AG04449 (cell line): Measurements from ENCODE around the gene MAN1B1.

Experiments
- CTCF ChIA-PET: fragments of 350-600 bp; formaldehyde crosslinking; extraction: SDS; loops from one replicate; lab custom pipeline; 2021; ENCODE audit warnings: antibody characterized with exemption; lab: Yijun Ruan, JAX
- POLR2A ChIA-PET: fragments of 400-600, 350-600 bp; formaldehyde crosslinking; extraction: SDS; loops from one replicate; lab custom pipeline; 2020; ENCODE audit warnings: antibody characterized with exemption, inconsistent platforms; lab: Yijun Ruan, JAX
- DNase-seq: peaks from one replicate; pipeline ENCODE4 v3.0.0-alpha.2; 2010; ENCODE audit warnings: low read depth, low spot score
- H3K4me3 ChIP-seq: 2 replicates; pipeline ENCODE4 v1.5.1; 2011; ENCODE audit warnings: low read depth, mild to moderate bottlenecking, control low read depth, low read length
- TF ChIP-seq, protein P1 (sequence below): IDR thresholded peaks from one replicate; pipeline ENCODE4 v1.5.1; 2011; ENCODE audit warnings: mild to moderate bottlenecking, moderate library complexity, low read length, control low read depth, inconsistent platforms; ENCODE audit not compliant: insufficient read depth; ENCODE audit errors: missing control alignments

MAN1B1 gene

DNA sequence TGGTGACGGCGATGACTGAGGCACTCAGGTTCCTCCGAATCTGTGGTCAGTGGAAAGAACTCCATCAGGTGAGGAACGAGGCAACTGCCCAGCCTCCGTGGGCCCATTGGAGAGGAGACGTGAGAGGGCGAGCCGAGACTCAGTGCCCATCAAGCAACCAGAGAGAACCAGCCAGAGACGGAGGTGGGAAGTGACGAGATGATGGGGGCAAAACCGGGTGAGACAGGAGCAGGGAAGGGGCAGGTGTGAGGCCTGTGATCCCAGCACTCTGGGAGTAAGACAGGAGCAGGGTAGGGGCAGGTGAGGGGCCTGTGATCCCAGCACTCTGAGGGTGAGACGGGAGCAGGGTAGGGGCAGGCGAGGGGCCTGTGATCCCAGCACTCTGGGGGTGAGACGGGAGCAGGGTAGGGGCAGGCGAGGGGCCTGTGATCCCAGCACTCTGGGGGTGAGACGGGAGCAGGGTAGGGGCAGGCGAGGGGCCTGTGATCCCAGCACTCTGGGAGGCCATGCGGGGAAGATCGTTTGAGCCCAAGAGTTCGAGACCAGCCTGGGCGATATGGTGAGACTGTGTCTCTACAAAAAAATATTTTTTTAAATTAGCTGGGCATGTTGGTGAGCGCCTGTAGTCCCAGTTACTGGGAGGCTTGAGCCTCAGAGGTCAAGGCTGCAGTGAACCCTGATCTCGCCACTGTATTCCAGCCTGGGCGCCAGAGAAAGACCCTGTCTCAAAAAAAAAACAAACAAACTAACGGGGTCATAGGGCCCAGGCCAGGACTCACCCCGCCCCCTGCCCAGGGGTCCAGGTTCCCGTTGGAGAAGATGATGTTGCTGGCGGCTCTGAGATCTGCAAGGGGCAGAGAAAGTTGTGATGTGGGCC, 24.4 kb downstream of the MAN1B1 start:
- POLR2A ChIA-PET = no interaction called here
- no peak overlapping the region for H3K4me3 ChIP-seq
- CTCF ChIA-PET = interaction anchor here (2.1 kb wide), 1 partner anchor 126 kb away, joined by 5 read pairs; no protein-coding TSS in a partner anchor
- TF ChIP-seq, protein P1, sequence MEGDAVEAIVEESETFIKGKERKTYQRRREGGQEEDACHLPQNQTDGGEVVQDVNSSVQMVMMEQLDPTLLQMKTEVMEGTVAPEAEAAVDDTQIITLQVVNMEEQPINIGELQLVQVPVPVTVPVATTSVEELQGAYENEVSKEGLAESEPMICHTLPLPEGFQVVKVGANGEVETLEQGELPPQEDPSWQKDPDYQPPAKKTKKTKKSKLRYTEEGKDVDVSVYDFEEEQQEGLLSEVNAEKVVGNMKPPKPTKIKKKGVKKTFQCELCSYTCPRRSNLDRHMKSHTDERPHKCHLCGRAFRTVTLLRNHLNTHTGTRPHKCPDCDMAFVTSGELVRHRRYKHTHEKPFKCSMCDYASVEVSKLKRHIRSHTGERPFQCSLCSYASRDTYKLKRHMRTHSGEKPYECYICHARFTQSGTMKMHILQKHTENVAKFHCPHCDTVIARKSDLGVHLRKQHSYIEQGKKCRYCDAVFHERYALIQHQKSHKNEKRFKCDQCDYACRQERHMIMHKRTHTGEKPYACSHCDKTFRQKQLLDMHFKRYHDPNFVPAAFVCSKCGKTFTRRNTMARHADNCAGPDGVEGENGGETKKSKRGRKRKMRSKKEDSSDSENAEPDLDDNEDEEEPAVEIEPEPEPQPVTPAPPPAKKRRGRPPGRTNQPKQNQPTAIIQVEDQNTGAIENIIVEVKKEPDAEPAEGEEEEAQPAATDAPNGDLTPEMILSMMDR = no peak
- no peak for DNase-seq

DNA sequence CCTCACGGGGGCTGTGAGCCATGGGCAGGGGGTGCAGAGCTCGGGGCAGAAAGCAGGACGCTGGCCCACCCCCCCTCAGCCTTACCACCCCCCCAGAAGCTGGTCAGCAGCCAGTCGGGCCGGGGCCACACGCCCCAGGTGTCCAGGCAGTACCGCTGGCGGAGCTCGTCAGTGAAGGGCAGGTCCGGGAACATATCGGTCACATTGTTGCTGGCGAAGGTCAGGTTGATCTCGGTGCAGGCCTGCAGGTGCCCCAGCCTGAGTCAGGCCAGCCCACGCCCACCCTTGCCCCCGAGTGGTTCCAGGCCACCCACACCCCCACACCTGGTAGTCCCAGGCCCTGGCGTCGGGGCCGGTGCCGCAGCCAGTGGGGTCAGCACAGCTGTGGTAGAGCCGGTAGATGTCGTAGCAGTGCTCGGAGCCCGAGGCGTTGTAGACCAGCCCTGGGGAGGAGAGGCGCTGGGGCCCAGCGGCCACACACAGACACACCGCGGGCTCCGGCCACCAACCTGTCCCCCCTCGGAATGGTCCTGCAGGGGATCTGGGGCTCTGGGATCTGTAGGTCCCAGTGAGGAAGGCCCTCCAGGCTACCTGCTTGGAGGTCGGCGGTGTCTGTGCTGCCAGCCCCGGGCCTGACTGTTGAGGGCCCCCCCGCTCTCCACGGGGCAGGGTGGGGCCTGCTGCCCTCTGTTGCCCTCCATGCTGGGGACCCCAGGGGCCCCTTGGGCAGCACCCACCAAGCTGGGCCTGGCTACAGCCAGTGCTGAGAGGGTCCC, 25.2 kb downstream of the MAN1B1 start:
- H3K4me3 ChIP-seq = no peak overlapping the region
- ChIA-PET CTCF (interaction anchor here (2.1 kb wide), 1 partner anchor 125 kb away, joined by 5 read pairs; no protein-coding TSS in a partner anchor), POLR2A (no interaction called here)
- TF ChIP-seq, protein P1 = no peak
- DNase-seq = no peak

DNA sequence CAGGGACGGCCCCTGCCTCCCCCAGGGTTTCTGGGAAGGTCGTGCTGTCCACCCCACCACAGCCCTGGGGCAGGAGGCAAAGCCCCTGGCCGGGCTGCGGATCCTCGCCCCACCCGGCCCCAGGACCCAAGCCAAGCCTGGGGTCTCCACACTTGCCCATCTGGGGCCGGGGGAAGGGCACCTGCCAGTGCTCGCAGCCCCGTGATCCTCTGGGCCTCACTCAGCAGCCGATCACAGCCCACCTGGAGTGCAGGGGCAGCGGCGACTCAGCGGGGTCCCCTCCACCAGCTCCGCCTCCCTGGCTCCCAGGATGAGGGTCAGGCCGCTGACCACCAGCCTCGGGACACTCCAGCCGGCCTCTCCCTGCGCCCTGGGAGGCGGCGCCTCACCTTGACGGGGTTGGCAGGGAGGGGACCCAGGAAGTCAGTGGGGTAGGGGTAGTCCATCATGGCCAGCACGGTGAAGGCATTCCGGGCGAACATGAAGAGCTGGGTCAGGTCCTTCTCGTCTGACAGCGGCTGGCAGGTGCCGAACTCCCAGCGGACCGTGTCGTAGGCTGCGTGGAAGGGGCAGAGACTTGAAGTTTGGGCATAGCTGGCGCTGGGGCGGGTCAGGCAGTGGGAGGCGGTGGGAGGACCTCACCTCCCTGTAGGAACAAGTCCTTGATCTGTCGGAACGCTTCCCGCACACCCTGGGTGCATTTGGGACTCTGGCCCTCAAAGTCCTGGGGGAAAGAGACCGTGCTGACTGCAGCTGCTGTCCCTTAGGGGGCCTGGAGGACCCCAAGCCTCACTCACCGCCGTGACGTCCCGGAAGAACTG, 26.0 kb downstream of the MAN1B1 start:
- DNase-seq = no peak
- no peak overlapping the region for H3K4me3 ChIP-seq
- TF ChIP-seq, protein P1 = no peak
- ChIA-PET POLR2A (interaction anchor here (0.9 kb wide), 1 partner anchor 29 kb away, joined by 4 read pairs; no protein-coding TSS in a partner anchor), CTCF (interaction anchor here (0.7 to 2.1 kb wide), 5 partner anchors 14 to 124 kb away, joined by 3 to 5 read pairs (median 3); no protein-coding TSS in a partner anchor)

DNA sequence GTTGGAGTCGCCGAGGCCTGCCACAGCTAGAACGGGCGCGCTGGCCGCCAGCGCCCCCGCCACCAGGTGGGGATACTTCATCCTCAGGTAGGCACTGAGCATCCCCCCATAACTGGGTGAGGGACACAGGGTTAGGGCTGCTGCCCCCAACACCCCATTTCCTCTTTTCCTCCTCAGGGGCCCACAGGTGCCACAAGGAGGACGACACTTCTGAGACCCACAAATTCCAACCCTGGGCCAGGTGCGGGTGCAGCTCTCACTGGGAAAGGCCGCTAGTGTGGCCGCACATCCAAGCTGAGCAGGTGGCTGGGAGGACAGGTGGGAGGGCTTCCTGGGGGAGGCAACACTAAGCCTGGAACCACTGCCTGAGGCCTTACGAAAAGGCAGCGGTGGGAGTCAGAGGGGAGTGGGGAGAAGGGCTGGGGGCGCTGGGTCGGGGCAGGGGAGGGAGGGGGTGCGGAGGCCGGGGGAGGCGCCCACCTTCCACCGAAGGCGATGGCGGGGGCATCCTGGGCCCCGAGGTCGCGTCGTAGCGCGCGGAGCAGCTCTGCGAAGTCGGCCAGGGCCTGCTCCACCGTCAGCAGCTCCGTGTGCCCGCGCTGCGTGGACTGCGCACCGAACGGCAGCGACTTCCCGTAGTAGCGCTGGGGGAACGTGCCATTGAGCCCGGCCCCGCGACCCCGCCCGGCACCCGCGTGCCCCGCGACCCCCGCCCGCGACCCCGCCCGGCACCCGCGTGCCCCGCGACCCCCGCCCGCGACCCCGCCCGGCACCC, 26.8 kb downstream of the MAN1B1 start:
- TF ChIP-seq, protein P1 = no peak
- POLR2A ChIA-PET = interaction anchor here (0.5 to 1.4 kb wide), 3 partner anchors 8 to 30 kb away, joined by 3 to 4 read pairs (median 3); no protein-coding TSS in a partner anchor
- DNase-seq = no peak
- peak overlapping the region; percentile 49 for H3K4me3 ChIP-seq
- CTCF ChIA-PET = interaction anchor here (0.7 to 1.2 kb wide), 4 partner anchors 14 to 113 kb away, joined by 3 read pairs; no protein-coding TSS in a partner anchor

DNA sequence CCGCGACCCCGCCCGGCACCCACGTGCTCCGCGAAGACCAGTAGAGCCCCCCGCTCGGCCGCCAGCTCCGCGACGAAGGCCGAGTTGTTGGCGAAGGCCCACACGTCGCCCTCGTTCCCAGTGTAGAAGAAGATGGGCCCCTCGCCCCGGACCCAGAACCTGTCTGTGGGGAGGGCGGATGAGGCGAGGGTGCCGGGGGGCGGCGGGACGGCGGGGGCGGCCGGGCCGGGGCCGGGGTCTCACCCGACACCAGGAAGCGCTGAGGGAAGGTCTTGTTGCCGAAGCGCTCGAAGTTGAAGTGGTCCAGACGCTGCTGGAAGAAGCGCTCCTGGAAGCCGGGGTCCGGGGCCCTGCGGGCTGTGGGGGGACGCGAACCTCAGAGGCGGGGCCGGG, 27.4 kb downstream of the MAN1B1 start:
- TF ChIP-seq, protein P1 = no peak
- ChIA-PET CTCF (interaction anchor here (1.2 to 3.4 kb wide), 3 partner anchors 112 to 122 kb away, joined by 3 to 14 read pairs (median 6); partner anchors contain the start of gene RNF224), POLR2A (interaction anchor here (1.4 kb wide), 2 partner anchors 9 to 109 kb away, joined by 3 to 4 read pairs; no protein-coding TSS in a partner anchor)
- no peak for DNase-seq
- peak overlapping the region; percentile 59 for H3K4me3 ChIP-seq
